Mesenchymal stem cell (in vitro differentiated cells and primary cell): ENCODE data around the gene PPARA.

ENCODE experiments used
- DNase-seq: peaks from one replicate; pipeline ENCODE4 v3.0.0-alpha.2; 2013
- H2AFZ ChIP-seq: one replicate; pipeline ENCODE4 v1.6.1; 2013; ENCODE audit warnings: low read depth, mild to moderate bottlenecking, control low read depth, inconsistent platforms, low read length, moderate library complexity
- H2AK5ac ChIP-seq: 2 replicates; pipeline ENCODE4 v1.6.1; 2013; ENCODE audit warnings: low read length, moderate library complexity, mild to moderate bottlenecking, inconsistent platforms; ENCODE audit not compliant: severe bottlenecking
- H2BK120ac ChIP-seq: one replicate; pipeline ENCODE4 v1.6.1; 2013; ENCODE audit warnings: low read depth, mild to moderate bottlenecking, inconsistent platforms, low read length, moderate library complexity
- H2BK12ac ChIP-seq, 2 experiments: one replicate each; pipeline ENCODE4 v1.6.1; 2013; ENCODE audit warnings: inconsistent platforms in 2 of 2, low read length in 2 of 2, mild to moderate bottlenecking in 2 of 2, moderate library complexity in 2 of 2, control low read depth in 1 of 2
- H2BK15ac ChIP-seq: one replicate; pipeline ENCODE4 v1.6.1; 2013; ENCODE audit warnings: mild to moderate bottlenecking, low read depth, inconsistent platforms; ENCODE audit not compliant: poor library complexity, severe bottlenecking
- H2BK5ac ChIP-seq: 2 replicates; pipeline ENCODE4 v1.6.1; 2013; ENCODE audit warnings: low read depth, mild to moderate bottlenecking, low read length, control low read depth, inconsistent platforms; ENCODE audit not compliant: poor library complexity, severe bottlenecking
- H3K14ac ChIP-seq, 2 experiments: one replicate each; pipeline ENCODE4 v1.6.1; 2013; ENCODE audit warnings: inconsistent platforms in 2 of 2, low read length in 2 of 2, control low read depth in 1 of 2, mild to moderate bottlenecking in 1 of 2, moderate library complexity in 1 of 2
- H3K18ac ChIP-seq, 2 experiments: one replicate each; pipeline ENCODE4 v1.6.1; 2013; ENCODE audit warnings: inconsistent platforms in 2 of 2, low read length in 2 of 2, control low read depth in 1 of 2, low read depth in 1 of 2, mild to moderate bottlenecking in 1 of 2
- H3K23ac ChIP-seq, 2 experiments: one replicate each; pipeline ENCODE4 v1.6.1; 2013; ENCODE audit warnings: inconsistent platforms in 2 of 2, low read length in 2 of 2, mild to moderate bottlenecking in 2 of 2, moderate library complexity in 2 of 2, control low read depth in 1 of 2
- H3K27ac ChIP-seq: 2 replicates; pipeline ENCODE4 v1.5.1; 2013; ENCODE audit warnings: mild to moderate bottlenecking, moderate library complexity, low read length, control low read depth, inconsistent platforms; ENCODE audit not compliant: poor library complexity, severe bottlenecking
- H3K27me3 ChIP-seq, 2 experiments: 2 replicates each; pipeline versions ENCODE4 v1.6.1 to v1.7.0; 2013; ENCODE audit warnings: low read length in 2 of 2, mild to moderate bottlenecking in 2 of 2, moderate library complexity in 2 of 2, control low read depth in 1 of 2, inconsistent platforms in 1 of 2; ENCODE audit not compliant: control insufficient read depth in 1 of 2, insufficient read depth in 1 of 2
- H3K36me3 ChIP-seq, 2 experiments: 2 replicates each; pipeline versions ENCODE4 v1.6.1 to v1.7.0; 2013; ENCODE audit warnings: low read length in 2 of 2, control low read depth in 1 of 2, inconsistent platforms in 1 of 2, low read depth in 1 of 2, mild to moderate bottlenecking in 1 of 2; ENCODE audit not compliant: insufficient read depth in 2 of 2, control insufficient read depth in 1 of 2
- H3K4ac ChIP-seq, 2 experiments: one replicate each; pipeline ENCODE4 v1.6.1; 2013; ENCODE audit warnings: inconsistent platforms in 2 of 2, low read length in 2 of 2, mild to moderate bottlenecking in 2 of 2, moderate library complexity in 2 of 2, control low read depth in 1 of 2, low read depth in 1 of 2
- H3K4me1 ChIP-seq: 2 replicates; pipeline ENCODE4 v1.6.1; 2013; ENCODE audit warnings: low read depth, low read length, control low read depth; ENCODE audit not compliant: control insufficient read depth, insufficient read depth
- H3K4me2 ChIP-seq: 2 replicates; pipeline ENCODE4 v1.6.1; 2013; ENCODE audit warnings: low read length, mild to moderate bottlenecking, inconsistent platforms; ENCODE audit not compliant: poor library complexity, severe bottlenecking
- H3K4me3 ChIP-seq, 2 experiments: 2 replicates each; pipeline versions ENCODE4 v1.5.1 to v1.7.0; 2013; ENCODE audit warnings: low read length in 2 of 2, mild to moderate bottlenecking in 2 of 2, control low read depth in 1 of 2, low read depth in 1 of 2; ENCODE audit not compliant: insufficient read depth in 1 of 2
- H3K79me1 ChIP-seq: replicated peaks from 2 replicates; pipeline ENCODE4 v1.6.1; 2013; ENCODE audit warnings: mild to moderate bottlenecking, control low read depth, low read length, inconsistent platforms; ENCODE audit not compliant: poor library complexity, severe bottlenecking
- H3K9ac ChIP-seq: 2 replicates; pipeline ENCODE4 v1.7.0; 2013; ENCODE audit warnings: mild to moderate bottlenecking, low read length, moderate library complexity
- H3K9me3 ChIP-seq: 2 replicates; pipeline ENCODE4 v1.7.0; 2013; ENCODE audit warnings: mild to moderate bottlenecking, low read length; ENCODE audit not compliant: control insufficient read depth
- H4K8ac ChIP-seq: one replicate; pipeline ENCODE4 v1.6.1; 2013; ENCODE audit warnings: inconsistent platforms, mild to moderate bottlenecking, low read length, moderate library complexity
- H4K91ac ChIP-seq: one replicate; pipeline ENCODE4 v1.6.1; 2013; ENCODE audit warnings: mild to moderate bottlenecking, low read length, inconsistent platforms
- WGBS: methylation state at CpG from one replicate; pipeline ENCODE4 v1.1.7; 2013; ENCODE audit warnings: mixed read lengths; 5-methylcytosine and 5-hydroxymethylcytosine counted together

Gene PPARA

GRCh38 chr22:46272762-46273431 lies 122.6 kb downstream of the PPARA start:
- Histone ChIP-seq H2BK5ac (no peak overlapping the region), H2AK5ac (no peak overlapping the region), H3K4me2 (no peak overlapping the region), H2BK120ac (no peak overlapping the region), H3K23ac (no peak overlapping the region), H3K18ac (no peak overlapping the region), H3K36me3 (peaks cover 49 to 64% of the 10 kb centered on the region in 2 experiments), H2BK15ac (no peak overlapping the region), H3K79me1 (peaks cover 28% of the 10 kb centered on the region), H3K27ac (no peak overlapping the region), H3K9ac (no peak overlapping the region), H3K27me3 (no peaks in the 10 kb centered on the region), H2AFZ (no peak overlapping the region), H4K8ac (no peak overlapping the region), H3K4ac (no peak overlapping the region), H3K9me3 (no peaks in the 10 kb centered on the region), H3K14ac (no peak overlapping the region), H2BK12ac (no peak overlapping the region), H3K4me1 (peaks cover 15% of the 10 kb centered on the region), H4K91ac (no peak overlapping the region), H3K4me3 (no peak overlapping the region)
- DNase-seq: no peak
- 98% methylated on average over 12 of the region's 12 CpGs for WGBS

DNA sequence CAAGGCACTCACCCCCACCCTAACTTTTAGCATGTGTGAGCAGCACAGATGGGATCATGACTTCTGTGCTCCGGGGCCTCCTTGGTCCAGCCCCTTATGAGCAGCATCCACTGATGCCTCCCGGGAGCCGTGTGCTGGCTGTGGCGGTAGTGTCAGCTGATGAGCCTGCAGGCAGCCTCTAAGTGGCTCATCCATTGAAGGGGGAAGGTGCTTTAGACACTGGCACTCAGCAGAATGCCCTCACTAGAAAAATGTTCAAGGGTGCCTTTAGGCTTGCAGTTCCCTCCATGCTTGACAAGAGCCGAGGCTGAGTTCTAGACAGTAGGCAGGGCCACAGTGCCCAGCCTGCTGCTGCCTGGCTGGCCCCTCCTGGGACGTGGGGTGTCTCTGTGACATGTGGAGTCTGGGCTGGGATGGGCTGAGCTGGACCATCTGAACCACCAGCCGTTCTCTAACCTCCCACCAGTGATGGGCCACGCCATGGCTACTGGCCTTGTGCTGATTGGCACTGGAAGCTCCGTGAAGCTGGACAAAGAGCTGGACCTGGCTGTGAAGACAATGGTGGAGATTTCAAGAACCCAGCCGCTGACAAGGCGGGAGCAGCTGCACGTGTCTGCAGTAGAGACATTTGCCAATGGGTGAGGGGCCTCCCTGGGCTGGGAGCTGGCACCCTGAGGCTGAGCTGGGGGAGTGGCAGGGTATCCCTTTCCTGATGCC lies 123.3 kb downstream of the PPARA start:
- Histone ChIP-seq H4K91ac (no peak overlapping the region), H3K4me1 (peaks cover 10% of the 10 kb centered on the region), H2AK5ac (no peak overlapping the region), H2BK12ac (no peak overlapping the region), H3K14ac (no peak overlapping the region), H2BK15ac (no peak overlapping the region), H3K9ac (no peak overlapping the region), H3K4me2 (no peak overlapping the region), H3K36me3 (peaks cover 55 to 71% of the 10 kb centered on the region in 2 experiments), H3K9me3 (no peaks in the 10 kb centered on the region), H3K27me3 (no peaks in the 10 kb centered on the region), H3K79me1 (peaks cover 23% of the 10 kb centered on the region), H3K23ac (no peak overlapping the region), H3K4ac (no peak overlapping the region), H2BK120ac (no peak overlapping the region), H3K18ac (no peak overlapping the region), H3K4me3 (no peak overlapping the region), H2AFZ (no peak overlapping the region), H3K27ac (no peak overlapping the region), H2BK5ac (no peak overlapping the region), H4K8ac (no peak overlapping the region)
- DNase-seq: no peak
- WGBS: 96% methylated on average over 12 of the region's 12 CpGs

GRCh38 chr22:46274381-46274780 lies 124.1 kb downstream of the PPARA start:
- Histone ChIP-seq H2AK5ac (no peak overlapping the region), H3K4me1 (peaks cover 3% of the 10 kb centered on the region), H3K27ac (no peak overlapping the region), H3K18ac (no peak overlapping the region), H2BK120ac (no peak overlapping the region), H2BK15ac (no peak overlapping the region), H2AFZ (no peak overlapping the region), H3K9me3 (no peaks in the 10 kb centered on the region), H3K9ac (no peak overlapping the region), H3K14ac (no peak overlapping the region), H3K23ac (no peak overlapping the region), H4K91ac (no peak overlapping the region), H3K4ac (no peak overlapping the region), H2BK5ac (no peak overlapping the region), H3K4me2 (no peak overlapping the region), H3K36me3 (peaks cover 63 to 76% of the 10 kb centered on the region in 2 experiments), H3K27me3 (no peaks in the 10 kb centered on the region), H4K8ac (no peak overlapping the region), H3K4me3 (no peak overlapping the region), H3K79me1 (peaks cover 20% of the 10 kb centered on the region), H2BK12ac (no peak overlapping the region)
- 95% methylated on average over 7 of the region's 8 CpGs for WGBS
- no peak for DNase-seq

GRCh38 chr22:46275455-46276122 lies 125.3 kb downstream of the PPARA start:
- Histone ChIP-seq H2AFZ (no peak overlapping the region), H2BK12ac (no peak overlapping the region), H3K9ac (no peak overlapping the region), H3K23ac (no peak overlapping the region), H4K8ac (no peak overlapping the region), H2BK120ac (no peak overlapping the region), H3K4me2 (no peak overlapping the region), H2BK15ac (no peak overlapping the region), H3K9me3 (no peaks in the 10 kb centered on the region), H3K79me1 (peaks cover 16% of the 10 kb centered on the region), H2AK5ac (no peak overlapping the region), H3K36me3 (peaks cover 72 to 84% of the 10 kb centered on the region in 2 experiments), H3K18ac (no peak overlapping the region), H3K27me3 (no peaks in the 10 kb centered on the region), H3K4me1 (no peaks in the 10 kb centered on the region), H3K4me3 (no peak overlapping the region), H4K91ac (no peak overlapping the region), H3K14ac (no peak overlapping the region), H2BK5ac (no peak overlapping the region), H3K27ac (no peak overlapping the region), H3K4ac (no peak overlapping the region)
- 78% methylated on average over 3 of the region's 3 CpGs for whole genome bisulfite sequencing
- DNase-seq: no peak
